GM19099 (cell line): ENCODE data around the gene TAF3.

Experiments used
- POLR2A ChIP-seq: IDR thresholded peaks from 3 replicates; pipeline ENCODE4 v1.6.1; 2011; ENCODE audit warnings: low read depth; ENCODE audit not compliant: insufficient read length; ENCODE audit errors: extremely low read depth

Gene TAF3

DNA sequence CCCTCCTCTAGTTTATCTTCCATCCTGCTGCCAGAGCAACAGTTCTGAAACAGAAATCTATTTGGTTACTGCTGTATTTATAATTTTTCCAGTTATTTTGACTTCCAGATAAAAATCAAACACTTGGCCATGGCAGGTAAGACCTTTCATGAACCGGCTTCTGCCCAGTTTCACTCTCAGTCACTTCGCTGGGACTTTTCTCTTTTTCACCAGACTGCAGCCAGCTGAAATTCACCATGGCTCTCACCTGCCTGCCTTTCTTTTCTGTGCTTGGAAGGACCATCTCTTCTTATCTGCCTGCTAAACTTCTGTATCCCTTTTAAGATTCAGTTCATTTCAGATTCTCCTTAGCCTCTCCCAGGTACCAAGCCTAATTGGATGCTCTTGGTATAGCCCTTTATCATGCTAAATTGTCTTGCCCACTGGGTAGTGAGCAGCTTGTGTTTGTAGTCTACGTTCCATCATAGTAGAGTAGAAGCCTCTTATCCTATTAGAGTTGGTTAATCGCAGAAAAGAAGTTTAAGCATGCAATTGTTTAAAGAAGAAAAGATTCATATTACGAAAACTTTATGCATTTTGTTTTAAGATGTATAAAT is 71.7 kb downstream of the TAF3 start:
- TF ChIP-seq POLR2A = no peak

DNA sequence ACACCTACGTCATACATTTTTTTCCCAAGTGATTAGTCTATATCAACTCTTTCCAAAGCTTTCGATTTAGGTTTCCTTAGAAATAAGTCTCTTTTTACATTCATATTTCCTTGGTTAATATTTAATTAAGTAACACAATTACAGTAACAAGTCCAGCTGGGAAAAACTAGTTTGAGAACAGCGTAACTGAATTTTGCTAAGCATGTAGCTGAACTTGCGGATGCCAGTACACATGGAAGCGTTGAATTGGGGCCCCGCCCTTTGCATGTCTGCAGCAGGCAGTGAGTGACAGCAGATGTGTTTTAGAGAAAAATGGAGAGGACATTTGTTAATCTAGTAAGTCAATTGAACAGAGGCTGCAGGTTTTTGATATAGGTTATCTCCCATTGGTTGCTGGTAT is 72.5 kb downstream of the TAF3 start:
- TF ChIP-seq POLR2A = no peak

DNA sequence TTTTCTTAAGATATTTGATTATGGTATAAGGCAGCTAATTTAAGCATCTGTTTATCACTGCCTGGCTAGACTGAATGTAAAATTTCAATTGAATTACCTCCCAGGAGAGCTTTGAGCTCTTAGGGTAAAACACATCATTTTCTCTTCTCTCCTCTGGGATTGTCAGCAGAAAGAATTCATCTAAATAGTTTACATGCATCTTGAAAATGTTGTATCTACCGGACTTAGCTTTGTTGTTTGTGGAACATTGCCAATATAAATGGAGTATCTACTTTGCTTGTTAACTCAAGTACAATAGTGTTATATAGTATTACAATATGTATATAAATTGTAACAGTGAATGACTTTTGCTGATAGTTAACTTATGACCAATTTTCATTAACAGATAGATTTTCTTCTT is 73.3 kb downstream of the TAF3 start:
- no peak for TF ChIP-seq POLR2A

DNA sequence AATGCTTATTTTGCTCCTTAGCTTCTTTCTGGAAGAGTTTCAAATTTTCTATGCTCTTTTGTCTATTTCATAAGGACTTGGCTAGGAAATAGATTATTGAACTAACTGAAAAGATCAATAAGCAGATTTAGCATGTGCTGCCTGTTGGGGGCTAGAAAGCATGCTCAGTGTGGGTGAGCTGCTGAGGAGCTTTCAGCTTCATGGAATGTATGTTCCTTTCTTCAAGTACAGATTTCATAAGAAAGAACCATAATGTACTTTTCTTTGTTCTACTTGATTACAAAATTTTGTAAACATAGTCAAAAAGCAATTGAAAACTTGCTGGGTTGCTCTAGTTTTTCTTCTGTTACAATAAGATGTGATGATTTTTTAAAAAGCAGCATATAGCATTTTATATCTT is 73.8 kb downstream of the TAF3 start:
- TF ChIP-seq POLR2A = no peak

DNA sequence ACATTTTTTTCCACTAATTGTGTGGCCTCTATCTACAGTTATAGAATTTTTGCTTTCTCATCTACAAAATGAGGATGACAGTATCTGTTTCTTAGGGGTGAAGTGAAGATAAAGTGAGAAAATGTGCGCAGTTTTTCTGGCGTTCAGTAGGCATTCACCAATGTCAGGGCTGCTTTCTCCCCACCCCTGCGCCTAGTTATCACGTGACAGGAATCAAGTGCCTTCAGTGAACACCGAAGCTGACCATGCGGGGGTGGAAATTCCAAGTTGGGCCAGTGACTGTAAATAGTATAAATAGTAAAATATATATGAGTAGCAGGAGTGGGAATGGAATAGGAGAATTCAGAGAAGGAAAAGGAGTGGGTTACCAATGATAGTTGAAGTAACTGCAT is 77.4 kb downstream of the TAF3 start:
- no peak for TF ChIP-seq POLR2A

DNA sequence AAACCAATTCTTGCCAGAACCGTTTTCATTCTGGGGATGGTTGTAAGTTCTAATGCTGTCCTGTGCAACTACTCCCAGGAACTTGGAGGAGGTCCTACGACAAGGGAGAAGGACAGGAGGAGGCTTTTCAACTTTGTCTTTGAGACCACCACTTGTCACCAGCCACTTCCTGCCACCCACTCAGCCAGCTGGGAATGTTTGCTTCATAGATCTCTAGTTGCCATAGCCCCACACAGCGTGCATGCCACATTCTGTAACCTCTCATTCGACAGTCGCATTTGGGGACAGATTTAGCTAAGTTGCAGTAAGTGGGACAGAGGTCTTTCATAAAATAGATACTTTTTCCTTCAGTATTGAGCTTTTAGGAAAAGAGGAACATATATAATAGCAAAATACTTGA is 78.0 kb downstream of the TAF3 start:
- TF ChIP-seq POLR2A = no peak

DNA sequence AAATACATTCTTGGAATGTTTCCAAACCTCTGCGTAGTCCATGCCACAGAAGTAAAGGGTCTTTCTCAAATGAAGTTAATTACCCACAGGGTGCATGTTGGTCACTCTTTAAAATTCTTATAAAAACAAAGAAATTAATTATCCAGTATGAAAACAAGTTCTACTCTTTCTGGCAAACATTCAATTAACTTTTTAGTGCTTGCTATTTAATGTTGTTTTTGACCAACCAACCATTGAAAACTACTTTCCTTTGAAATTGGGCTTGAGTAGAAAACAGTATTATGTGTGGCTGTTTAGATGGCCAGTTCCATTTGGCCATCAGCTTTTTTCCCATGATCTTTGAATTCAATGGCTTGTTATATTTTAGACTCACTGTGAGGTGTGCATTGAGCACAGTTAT is 83.0 kb downstream of the TAF3 start:
- TF ChIP-seq POLR2A = no peak

DNA sequence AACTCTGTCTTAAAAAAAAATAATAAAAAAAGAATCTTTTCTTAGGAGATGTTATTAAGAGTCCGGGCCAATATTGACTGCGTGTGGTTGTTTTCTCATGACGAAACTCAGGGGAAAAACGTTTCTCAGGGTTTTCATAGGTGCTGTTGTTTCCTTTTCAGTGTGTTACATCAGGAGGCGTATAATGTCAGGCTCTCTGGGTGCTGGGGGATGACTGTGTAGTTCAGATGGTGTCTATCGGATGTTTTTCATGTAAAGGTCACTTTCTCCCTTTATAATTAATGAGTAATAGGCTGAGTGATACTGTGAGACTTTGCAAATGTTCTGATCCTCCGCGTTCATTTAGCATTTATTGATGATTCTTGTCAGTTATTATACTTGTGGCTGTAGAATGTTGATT is 84.1 kb downstream of the TAF3 start:
- no peak for TF ChIP-seq POLR2A

DNA sequence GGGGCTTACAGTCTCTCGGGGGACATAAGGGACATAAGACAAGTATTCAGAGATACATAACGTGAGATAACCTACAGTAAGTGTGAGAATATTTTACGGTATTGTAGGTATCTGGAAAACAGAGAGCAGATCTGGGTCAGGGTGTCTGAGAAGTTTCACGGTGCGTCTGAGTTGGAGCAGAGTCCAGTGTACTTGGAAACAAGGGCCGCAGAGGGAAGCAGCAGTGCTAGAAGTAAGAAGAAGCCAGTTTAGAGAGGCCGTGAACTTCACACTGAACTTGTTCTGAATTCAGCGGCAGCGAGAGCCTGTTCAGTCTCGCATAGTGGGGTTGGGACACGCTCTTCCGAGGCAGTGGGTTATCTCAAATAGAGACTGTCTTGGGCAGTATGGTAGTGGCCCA is 85.5 kb downstream of the TAF3 start:
- TF ChIP-seq POLR2A = no peak

DNA sequence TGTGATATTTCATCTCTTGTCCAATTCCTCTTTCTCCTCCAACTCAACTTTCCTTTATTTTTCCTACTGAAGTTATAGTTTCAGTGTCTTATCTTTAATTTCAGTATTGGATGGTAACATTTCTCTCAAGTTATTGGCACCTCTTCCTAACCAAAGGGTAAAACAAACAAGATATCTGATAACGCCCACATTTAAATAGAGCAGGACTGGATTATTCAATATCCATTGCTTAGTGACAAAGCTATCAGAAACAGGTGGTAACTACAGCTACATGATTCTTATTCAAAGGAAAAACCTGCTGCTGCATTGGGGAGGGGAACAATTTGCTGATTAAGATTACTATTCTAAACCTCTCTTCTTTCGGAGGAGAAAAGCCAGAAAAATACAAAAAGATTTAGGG is 87.8 kb downstream of the TAF3 start:
- no peak for TF ChIP-seq POLR2A

DNA sequence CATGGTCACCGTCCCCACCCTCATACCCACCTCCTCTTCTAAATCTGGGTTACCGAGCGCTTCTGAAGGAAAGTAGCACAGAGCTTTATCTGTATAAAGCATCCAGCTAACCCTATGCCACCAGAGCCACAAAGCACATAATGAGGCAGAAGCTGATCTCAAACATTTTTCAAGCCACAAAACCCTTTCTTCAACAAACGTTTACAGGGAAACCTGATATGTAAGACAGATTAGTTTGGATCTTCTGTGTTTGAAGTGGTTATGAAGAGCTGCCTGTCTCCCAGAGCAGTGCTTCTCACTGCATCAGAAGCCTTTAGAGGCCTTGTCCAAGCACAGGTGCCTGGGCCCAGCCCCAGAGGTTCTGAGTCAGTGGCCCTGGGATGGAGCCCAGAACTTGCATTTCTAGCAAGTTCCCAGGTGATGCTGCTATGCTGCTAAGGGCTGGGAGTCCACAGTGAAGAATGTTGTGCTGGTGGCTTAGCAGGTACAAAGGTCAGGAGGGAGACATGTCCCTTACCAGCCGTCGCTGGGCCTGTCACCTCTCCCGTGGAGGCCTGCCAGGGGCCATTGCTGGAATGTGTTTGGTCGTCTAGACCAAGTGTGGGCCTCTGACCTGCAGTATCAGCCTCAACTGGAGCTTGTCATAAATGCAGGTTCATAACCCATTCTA is 90.4 kb downstream of the TAF3 start:
- no peak for TF ChIP-seq POLR2A

DNA sequence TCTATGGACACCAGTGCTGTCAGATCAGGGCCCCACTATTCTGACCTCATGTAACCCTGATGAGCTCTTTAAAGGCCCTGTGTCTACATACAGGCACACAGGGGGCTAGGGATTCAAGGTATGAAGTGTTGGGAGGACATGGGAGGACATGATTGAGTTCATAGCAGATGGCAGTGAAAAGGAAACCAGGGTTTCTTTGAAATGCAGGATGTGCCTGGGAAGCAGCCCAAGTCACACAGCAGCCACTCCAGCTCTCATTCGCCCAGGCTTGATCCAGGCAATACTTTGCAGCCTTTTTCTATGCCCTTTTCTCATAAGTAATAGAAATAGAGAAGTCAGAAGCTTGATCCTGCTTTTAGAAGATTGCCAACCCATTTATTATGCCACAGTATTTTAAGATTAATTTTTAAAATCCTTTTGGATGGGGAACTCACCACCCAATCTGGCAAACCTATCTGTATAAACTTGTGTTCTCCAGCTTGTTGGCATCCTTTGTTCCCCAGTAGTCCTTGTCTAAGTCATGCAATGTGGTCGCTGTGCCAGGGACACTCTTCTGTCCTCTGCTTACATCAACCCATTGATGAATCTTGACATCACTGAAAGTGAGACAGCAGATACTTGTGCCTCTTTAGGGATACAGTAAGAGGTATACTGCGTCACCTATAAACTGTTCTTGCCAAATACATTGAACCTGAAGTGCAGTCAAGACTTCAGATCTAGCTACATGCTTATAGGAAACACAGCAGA is 95.0 kb downstream of the TAF3 start:
- no peak for TF ChIP-seq POLR2A

DNA sequence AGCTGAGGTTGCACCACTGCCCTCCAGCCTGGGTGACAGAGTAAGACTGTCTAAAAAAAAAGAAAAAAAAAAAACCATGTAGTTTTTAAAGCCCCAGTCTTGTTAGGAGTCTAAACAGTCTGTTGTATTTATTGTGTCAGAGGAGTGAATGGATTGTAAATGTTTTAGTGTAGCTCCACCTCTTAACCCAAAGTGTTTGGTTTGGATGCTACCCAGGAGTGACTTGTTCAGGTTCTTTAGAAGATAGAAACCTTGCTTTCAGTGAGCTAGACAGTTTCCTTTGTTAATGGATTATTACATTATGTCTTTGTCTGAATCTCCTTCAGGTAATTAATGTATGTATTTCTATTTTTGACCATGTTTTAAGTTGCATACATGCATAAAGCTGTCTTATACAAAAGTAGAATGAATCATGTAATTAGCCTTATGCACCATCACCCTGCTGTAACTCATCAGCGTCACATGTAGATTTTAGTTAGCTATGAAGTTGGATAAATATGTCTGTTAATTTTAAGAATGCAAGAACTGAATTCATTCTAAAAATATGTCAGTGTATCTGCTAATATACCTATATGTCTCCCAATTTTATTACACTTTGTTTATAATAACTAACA is 97.7 kb downstream of the TAF3 start:
- no peak for TF ChIP-seq POLR2A

DNA sequence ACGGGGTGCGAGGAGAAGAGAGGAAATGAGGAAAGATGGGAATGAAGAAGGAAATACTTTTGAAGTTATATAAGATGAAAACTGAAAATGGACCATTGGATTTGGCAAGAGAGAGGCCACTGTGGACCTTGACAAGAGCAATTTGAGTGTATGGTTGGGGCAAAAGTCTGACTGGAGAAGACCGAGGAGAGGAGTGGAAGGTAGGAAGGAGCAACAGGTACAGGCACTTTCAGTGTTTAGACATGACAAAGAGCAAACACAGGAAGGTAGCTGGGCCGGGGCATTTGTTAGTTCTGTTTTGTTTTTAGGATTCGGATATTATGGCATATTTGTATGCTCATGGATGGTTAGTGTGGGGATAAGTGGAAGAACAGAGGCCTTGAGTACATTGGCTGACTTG is 99.4 kb downstream of the TAF3 start:
- no peak for TF ChIP-seq POLR2A

DNA sequence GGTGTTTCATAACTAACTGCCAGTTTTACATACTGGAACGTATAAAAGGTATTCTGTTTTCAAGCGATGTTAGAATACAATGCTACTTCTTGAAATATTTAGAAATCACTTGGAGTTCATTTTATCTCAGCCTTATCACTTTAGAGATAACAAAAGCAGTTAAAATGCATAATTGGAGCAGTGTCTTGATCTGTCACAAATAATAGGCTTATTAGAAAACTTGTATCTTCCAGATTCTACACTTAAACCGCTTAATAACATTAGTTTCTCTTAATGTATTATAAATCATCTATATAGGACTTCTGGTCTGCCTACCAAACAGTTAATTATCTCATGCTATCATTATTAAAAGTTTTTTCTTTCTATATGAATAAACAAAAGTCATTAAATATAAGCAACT is 104.4 kb downstream of the TAF3 start:
- no peak for TF ChIP-seq POLR2A

DNA sequence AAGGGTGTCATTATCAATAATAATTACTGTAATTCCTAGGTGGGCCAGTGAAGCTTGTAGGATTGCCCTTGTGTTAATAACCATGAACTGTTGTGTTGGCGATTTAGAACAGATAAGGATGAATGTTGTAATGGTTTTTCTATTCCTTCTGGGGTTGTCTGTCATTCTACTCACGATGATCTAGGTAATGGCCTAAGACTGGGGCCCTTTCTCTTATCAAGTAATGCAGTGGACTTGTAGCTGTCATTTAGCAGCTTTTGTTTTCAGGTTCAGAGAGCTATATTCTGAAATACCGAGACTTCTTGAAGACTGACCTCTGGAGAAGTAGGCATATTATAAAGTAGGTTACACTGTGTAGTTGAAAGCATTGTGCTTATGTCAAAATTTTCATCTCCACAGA is 110.2 kb downstream of the TAF3 start:
- no peak for TF ChIP-seq POLR2A
